DOHH2 (cell line): ENCODE data around the gene HAL.

Experiments
- H3F3A ChIP-seq: fragments of 200-600 bp; sonication (generic), shearing (Covaris generic); 2 replicates; pipeline ENCODE4 v1.6.0; 2016; ENCODE audit warnings: antibody characterized with exemption, mild to moderate bottlenecking; ENCODE audit not compliant: control insufficient read depth, insufficient read depth
- H3K27ac ChIP-seq: fragments of 200-600 bp; sonication (generic); 2 replicates; pipeline ENCODE4 v1.5.1; 2014; ENCODE audit warnings: low read depth, mild to moderate bottlenecking, low read length, moderate library complexity
- H3K27me3 ChIP-seq: fragments of 200-600 bp; sonication (generic); 2 replicates; pipeline ENCODE4 v1.6.1; 2014; ENCODE audit warnings: mild to moderate bottlenecking, low read length, mixed read lengths; ENCODE audit not compliant: control insufficient read depth
- H3K36me3 ChIP-seq: fragments of 200-600 bp; sonication (generic); 2 replicates; pipeline ENCODE4 v1.6.1; 2014; ENCODE audit warnings: mild to moderate bottlenecking, low read length, moderate library complexity, mixed read lengths; ENCODE audit not compliant: control insufficient read depth
- H3K4me1 ChIP-seq: fragments of 200-600 bp; sonication (generic); 2 replicates; pipeline ENCODE4 v1.6.1; 2014; ENCODE audit warnings: mild to moderate bottlenecking, low read length, mixed read lengths; ENCODE audit not compliant: control insufficient read depth
- H3K4me2 ChIP-seq: fragments of 200-600 bp; sonication (generic); 2 replicates; pipeline ENCODE4 v1.6.0; 2014; ENCODE audit warnings: mild to moderate bottlenecking, low read length, moderate library complexity
- H3K4me3 ChIP-seq: fragments of 200-600 bp; sonication (generic); 2 replicates; pipeline ENCODE4 v1.5.1; 2014; ENCODE audit warnings: mild to moderate bottlenecking, low read length, mixed read lengths
- H3K79me2 ChIP-seq: fragments of 200-600 bp; sonication (generic); 2 replicates; pipeline ENCODE4 v1.6.1; 2014; ENCODE audit warnings: mild to moderate bottlenecking, low read length, mixed read lengths; ENCODE audit not compliant: control insufficient read depth
- H3K9me2 ChIP-seq: fragments of 200-600 bp; sonication (generic); replicated peaks from 2 replicates; pipeline ENCODE4 v1.6.1; 2014; ENCODE audit warnings: mild to moderate bottlenecking, low read length, mixed read lengths; ENCODE audit not compliant: control insufficient read depth
- H3K9me3 ChIP-seq: fragments of 200-600 bp; sonication (generic); 2 replicates; pipeline ENCODE4 v1.6.1; 2014; ENCODE audit warnings: antibody characterized with exemption, low read length, mixed read lengths; ENCODE audit not compliant: control insufficient read depth, insufficient read depth
- H4K20me1 ChIP-seq: fragments of 200-600 bp; sonication (generic); 2 replicates; pipeline ENCODE4 v1.6.0; 2014; ENCODE audit warnings: low read depth, mild to moderate bottlenecking, antibody characterized with exemption, low read length, moderate library complexity; ENCODE audit not compliant: control insufficient read depth, insufficient read depth
- EZH2phosphoT487 ChIP-seq: fragments of 200-600 bp; sonication (generic); IDR thresholded peaks from 2 replicates; pipeline ENCODE4 v1.6.1; 2017; ENCODE audit warnings: borderline replicate concordance, mild to moderate bottlenecking, antibody characterized with exemption, low read length, moderate library complexity, mixed read lengths
- TF ChIP-seq, protein P1 (sequence below): fragments of 200-600 bp; sonication (generic); IDR thresholded peaks from one replicate; pipeline ENCODE4 v1.5.1; 2014; ENCODE audit warnings: antibody characterized with exemption, mild to moderate bottlenecking, low read depth, low read length; ENCODE audit not compliant: poor library complexity, severe bottlenecking

Gene HAL, protein sequence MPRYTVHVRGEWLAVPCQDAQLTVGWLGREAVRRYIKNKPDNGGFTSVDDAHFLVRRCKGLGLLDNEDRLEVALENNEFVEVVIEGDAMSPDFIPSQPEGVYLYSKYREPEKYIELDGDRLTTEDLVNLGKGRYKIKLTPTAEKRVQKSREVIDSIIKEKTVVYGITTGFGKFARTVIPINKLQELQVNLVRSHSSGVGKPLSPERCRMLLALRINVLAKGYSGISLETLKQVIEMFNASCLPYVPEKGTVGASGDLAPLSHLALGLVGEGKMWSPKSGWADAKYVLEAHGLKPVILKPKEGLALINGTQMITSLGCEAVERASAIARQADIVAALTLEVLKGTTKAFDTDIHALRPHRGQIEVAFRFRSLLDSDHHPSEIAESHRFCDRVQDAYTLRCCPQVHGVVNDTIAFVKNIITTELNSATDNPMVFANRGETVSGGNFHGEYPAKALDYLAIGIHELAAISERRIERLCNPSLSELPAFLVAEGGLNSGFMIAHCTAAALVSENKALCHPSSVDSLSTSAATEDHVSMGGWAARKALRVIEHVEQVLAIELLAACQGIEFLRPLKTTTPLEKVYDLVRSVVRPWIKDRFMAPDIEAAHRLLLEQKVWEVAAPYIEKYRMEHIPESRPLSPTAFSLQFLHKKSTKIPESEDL

DNA sequence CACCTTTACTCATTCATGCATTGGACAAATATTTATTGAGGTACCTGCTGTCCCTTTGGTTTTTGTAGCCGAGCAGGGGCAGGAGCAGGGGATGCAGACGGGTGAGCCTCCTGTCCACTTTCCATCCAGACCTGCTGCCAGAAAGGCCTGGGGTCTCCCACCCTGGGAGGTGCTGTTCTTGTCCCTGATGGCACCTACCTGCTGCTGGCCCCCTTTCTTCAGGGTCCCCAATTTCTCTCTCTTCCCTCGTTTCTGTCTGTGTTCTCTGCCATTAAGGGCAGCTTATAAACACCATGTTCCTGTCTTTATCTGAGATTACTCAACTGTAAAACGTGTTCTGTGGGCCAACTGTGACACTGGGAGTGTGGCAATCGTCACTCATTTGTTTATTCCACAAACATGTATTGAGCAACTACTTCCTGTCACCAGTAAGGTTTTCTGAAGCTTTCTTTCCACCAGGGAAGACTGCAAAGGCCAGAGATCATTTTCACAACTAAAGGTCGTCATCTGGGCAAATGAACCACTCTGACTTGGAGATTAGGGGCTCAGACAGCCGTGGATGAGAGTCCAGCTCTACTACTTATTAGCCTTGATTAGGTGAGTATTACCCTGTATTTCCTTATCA, at the start of gene HAL:
HAL (minus strand) TSS at position 311 of the 625 bp plus-strand sequence. CDS start 434 bp downstream, outside the sequence.
- TF ChIP-seq, protein P1, sequence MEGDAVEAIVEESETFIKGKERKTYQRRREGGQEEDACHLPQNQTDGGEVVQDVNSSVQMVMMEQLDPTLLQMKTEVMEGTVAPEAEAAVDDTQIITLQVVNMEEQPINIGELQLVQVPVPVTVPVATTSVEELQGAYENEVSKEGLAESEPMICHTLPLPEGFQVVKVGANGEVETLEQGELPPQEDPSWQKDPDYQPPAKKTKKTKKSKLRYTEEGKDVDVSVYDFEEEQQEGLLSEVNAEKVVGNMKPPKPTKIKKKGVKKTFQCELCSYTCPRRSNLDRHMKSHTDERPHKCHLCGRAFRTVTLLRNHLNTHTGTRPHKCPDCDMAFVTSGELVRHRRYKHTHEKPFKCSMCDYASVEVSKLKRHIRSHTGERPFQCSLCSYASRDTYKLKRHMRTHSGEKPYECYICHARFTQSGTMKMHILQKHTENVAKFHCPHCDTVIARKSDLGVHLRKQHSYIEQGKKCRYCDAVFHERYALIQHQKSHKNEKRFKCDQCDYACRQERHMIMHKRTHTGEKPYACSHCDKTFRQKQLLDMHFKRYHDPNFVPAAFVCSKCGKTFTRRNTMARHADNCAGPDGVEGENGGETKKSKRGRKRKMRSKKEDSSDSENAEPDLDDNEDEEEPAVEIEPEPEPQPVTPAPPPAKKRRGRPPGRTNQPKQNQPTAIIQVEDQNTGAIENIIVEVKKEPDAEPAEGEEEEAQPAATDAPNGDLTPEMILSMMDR: no peak
- no peak for TF ChIP-seq EZH2phosphoT487
- Histone ChIP-seq H3K4me2 (no peak within 1 kb of the TSS), H3K79me2 (no peaks in the 10 kb centered on the region), H3K4me3 (no peak within 1 kb of the TSS), H3K27ac (no peak within 1 kb of the TSS), H3K4me1 (peaks cover 3% of the 10 kb centered on the region; the same call in 1 of the 2 replicates), H3K27me3 (no peaks in the 10 kb centered on the region), H3F3A (no peaks in the 10 kb centered on the region), H3K9me3 (no peaks in the 10 kb centered on the region), H3K9me2 (no peaks in the 10 kb centered on the region), H4K20me1 (no peaks in the 10 kb centered on the region), H3K36me3 (peaks cover 4% of the 10 kb centered on the region; the same call in 1 of the 2 replicates)

DNA sequence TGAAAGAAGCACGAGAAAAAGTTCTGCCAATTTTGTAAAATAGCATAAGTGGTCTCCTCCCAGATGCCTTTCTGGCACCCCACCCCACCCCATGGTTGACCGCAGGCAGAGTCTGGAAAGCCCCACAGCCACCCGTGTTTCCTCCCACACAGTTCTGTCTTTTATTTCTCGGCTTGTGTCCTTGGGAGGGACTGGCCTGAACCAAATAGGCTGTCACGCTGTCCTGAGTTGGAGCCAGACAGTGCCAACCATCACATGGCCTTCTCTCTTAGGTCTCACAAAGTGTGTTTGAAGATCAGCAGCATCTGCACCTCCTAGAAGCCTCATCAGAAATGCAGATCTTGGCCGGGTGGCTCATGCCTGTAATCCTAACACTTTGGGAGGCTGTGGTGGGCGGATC, 49.4 kb upstream of the HAL start:
- H3K4me3 ChIP-seq: no peak overlapping the region
- TF ChIP-seq, protein P1: no peak
- TF ChIP-seq EZH2phosphoT487: no peak
- H3K4me2 ChIP-seq: peak overlapping the region; percentile 67; the same call in 1 of the 2 replicates
- no peaks in the 10 kb centered on the region for H3K27me3 ChIP-seq
- peaks cover 52% of the 10 kb centered on the region for H3K4me1 ChIP-seq
- no peaks in the 10 kb centered on the region; the same call in 1 of the 2 replicates for H3F3A ChIP-seq
- H3K36me3 ChIP-seq: no peaks in the 10 kb centered on the region
- no peaks in the 10 kb centered on the region for H4K20me1 ChIP-seq
- peaks cover 3% of the 10 kb centered on the region; the same call in 1 of the 2 replicates for H3K9me3 ChIP-seq
- H3K27ac ChIP-seq: no peak overlapping the region
- H3K9me2 ChIP-seq: no peaks in the 10 kb centered on the region
- H3K79me2 ChIP-seq: no peaks in the 10 kb centered on the region

DNA sequence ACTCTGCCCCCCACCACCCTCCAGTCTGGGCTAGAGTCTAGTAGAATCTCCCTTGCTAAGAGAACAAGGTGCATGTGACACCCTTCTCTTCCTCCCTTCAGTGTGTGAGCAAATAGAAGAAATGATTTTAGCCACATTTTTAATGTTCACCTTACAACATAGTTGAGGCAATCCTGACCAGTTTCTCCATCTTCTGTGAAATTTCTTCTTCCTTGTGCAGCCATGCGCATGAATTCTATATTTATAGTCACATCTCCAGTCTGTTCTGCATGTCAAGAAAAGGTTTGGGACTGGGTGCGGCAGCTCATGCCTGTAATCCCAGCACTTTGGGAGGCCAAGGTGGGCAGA, 48.8 kb upstream of the HAL start:
- 0 out of 2 replicates have a peak overlapping the region, but pooled peaks have one; percentile 10 for H3K27ac ChIP-seq
- no peaks in the 10 kb centered on the region for H3K36me3 ChIP-seq
- peak overlapping the region; percentile 67 for H3K4me2 ChIP-seq

More for the DNA sequence above, 48.8 kb upstream of the HAL start:
- Histone ChIP-seq H3F3A (no peaks in the 10 kb centered on the region; the same call in 1 of the 2 replicates), H3K9me2 (no peaks in the 10 kb centered on the region), H3K9me3 (no peaks in the 10 kb centered on the region), H3K4me3 (peak overlapping the region; percentile 48), H3K79me2 (no peaks in the 10 kb centered on the region), H4K20me1 (no peaks in the 10 kb centered on the region), H3K27me3 (no peaks in the 10 kb centered on the region), H3K4me1 (peaks cover 52% of the 10 kb centered on the region)
- no peak for TF ChIP-seq EZH2phosphoT487
- TF ChIP-seq, protein P1: no peak
